Measurements from ENCODE around the gene SNX32.

The SNX32 gene

DNA sequence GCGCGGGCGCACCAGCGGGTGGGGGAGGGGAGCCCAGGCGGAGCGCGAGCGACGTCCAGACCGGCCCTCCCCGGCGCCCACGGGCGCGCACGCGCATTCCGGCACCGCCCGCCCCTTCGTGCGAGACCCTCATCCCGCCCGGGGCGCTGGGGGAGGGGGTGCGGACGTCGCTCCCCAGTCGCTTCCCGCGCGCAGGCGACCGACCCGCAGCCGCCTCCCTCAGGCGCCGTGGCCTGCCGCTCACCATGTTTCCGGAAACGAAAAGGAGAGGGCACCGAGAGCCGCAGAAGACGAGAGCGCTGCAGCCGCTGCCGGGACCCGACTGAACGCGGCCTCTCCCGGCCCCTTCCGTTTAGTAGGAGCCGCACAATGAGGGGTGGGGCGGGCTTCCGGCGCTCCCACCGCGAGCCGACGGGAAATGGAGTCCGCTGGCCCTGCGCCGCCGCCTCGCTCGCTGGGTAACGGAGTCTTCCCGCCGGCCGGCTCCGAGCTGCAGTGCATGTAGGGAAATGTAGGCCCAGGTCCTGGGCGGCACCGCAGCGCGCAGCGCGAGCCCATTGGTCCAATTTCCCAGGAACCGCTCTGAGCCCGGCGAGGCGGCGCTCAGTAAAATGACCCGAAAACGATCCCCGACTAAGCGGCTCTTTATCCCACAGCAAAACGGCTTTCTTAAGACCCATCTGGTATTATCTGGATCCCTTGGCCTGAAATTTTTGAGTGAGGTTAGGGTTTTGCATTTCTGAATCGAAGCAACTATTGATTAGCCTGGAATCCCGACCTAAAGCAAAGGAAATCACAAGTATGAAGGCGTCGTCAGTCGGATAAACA, 24.3 kb downstream of the SNX32 start, which contains the start of gene CFL1:
CFL1 (minus strand) TSS at position 328 of the 828 bp plus-strand sequence; CDS start at position 247, 81 bp downstream.
- DNase-seq = peak; percentile 95

DNA sequence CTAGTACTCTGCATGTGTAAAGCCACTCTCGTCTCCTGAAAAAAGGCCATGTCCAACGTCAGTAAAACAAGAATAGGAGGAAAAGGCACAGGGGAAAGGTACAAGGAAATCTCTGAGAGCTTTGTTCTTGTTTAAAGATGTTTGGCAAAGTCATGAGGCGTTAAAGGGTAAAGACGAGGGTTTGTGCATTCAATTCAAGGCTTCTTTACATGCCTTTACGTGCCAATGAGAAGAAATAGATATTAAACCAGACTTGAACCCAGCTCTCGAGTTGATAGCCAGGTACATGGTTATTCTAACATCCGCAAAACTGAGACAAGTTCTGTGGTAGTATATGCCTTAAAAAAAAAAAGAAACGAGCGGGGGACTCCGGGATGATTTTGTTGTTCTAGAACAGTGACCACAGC, 24.9 kb downstream of the SNX32 start:
- DNase-seq = no peak

DNA sequence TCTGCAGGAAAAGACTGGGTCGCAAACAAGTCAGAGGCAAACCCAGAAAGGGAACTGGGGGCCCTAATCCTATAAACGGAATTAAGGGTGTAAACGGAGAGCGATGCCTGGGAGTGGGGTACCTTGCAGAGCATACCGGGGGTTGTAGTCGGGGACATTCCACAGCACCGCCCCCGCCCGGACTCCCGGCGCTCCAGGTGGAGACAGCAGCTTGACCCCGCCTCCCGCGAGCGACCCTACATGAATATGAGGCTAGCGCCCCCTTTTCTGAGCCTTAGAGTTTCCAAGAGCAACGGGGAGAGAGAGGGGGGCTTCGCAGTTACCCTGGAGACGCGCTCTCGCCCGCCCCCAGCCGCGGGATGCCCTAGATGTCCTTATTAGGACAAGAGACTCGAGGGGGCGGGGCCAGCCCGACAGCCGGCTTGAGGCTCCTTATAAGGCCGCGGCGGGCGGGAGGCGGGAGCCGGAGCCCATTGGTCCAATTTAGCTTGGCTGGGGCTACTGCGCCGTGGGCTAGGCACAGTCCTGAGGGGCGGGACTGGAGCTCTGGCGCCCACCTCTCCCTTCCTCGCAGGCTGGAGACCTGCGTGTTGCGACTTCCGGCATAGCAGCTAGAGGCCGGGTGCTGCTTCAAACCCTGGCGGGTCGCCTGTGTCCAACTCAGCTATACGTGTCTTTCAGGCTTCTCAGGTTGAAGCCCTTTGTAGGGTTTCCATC, 25.5 kb downstream of the SNX32 start:
- peak; percentile 89 for DNase-seq

DNA sequence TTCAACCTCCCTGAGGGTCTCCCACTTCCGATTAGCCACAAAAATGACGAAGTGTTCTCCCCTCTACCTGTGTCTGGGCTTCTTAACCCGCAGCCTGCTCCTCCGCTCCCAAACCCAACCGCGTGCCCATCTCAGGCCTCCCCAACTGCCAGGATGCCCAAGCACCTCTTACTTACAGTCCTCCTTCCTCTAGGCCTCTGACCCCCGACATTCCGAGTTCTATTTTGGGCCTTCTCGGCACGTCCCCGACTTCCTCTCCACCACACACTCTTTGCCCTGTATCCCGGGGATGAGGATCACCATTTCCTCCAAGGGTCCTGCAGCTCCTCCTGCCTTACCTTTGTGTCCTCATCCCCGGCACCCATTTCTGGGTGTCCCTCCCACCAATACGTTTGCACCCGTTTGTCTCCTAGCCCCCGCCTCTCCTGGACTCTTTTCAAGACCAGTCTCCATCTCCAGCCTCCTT, 26.1 kb downstream of the SNX32 start:
- DNase-seq = no peak

DNA sequence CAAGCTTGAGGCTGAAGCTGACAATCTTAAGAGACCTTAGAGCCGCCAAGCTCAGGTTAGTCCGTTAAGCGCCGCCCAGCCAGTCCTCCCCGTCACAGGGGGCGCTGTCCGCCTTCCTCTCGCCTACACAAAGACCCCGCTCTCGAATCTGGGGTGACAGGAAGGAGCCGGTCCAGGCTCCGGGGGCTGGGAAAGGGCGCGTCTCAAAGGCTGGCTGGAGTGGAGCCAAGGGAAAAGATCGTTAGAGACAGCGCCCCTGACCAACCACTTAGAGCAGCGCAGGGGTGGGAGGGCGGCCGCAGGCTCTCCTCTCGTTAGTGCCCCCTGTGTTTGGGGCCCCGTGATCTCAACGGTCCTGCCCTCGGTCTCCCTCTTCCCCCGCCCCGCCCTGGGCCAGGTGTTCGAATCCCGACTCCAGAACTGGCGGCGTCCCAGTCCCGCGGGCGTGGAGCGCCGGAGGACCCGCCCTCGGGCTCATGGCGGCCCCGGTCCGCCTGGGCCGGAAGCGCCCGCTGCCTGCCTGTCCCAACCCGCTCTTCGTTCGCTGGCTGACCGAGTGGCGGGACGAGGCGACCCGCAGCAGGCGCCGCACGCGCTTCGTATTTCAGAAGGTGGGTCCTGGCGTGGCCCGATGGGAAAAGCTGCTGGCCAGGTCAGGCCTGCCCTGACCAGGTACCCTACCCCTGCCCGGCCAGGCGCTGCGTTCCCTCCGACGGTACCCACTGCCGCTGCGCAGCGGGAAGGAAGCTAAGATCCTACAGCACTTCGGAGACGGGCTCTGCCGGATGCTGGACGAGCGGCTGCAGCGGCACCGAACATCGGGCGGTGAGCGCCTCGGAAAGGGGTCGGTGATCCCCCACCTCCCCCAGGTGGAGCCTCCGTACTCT, 26.8 kb downstream of the SNX32 start, which contains the start of gene MUS81:
MUS81 (plus strand) TSS at position 156 of the 887 bp plus-strand sequence; CDS start at position 477, 321 bp downstream.
- peak; percentile 91 for DNase-seq

DNA sequence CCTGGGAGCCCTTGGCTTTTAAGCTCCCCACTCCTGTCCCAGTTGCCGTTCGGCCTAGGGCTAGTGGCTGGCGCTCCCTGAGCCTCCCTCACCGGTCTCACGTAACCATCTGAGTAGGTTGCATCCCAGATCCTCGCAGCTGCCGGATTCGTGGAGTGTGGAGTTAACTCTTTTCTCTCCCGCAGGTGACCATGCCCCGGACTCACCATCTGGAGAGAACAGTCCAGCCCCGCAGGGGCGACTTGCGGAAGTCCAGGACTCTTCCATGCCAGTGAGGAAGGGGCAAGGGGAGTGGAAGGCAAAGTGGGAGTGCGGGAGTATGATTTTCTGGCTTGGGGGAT, 27.4 kb downstream of the SNX32 start:
- no peak for DNase-seq

DNA sequence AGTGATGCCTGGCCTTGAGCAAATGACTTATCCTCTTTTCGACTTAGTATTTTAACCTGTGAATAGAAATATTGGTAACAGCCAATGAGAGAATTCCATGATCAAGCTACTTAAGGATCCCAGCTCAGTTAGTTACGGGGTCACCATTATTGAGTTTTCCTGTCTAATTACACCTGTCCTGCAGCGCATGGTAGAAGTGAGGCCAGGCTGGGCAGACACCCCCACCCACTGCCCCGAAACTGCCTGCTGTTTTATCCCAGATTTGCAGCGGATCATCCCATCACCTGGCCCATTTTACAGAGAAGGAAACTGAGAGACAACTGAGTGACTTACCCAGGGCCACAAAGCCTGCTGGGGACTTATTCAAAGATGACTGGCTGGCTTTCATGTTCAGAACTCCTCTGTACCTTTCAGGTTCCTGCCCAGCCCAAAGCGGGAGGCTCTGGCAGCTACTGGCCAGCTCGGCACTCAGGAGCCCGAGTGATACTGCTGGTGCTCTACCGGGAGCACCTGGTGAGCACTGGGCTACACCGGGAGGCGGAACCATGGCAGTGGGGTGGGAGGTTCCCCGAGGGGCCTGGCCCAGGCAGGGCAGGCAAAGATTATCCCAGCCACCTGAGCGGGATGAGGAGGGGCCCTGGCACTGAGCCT, 27.9 kb downstream of the SNX32 start:
- DNase-seq = no peak

DNA sequence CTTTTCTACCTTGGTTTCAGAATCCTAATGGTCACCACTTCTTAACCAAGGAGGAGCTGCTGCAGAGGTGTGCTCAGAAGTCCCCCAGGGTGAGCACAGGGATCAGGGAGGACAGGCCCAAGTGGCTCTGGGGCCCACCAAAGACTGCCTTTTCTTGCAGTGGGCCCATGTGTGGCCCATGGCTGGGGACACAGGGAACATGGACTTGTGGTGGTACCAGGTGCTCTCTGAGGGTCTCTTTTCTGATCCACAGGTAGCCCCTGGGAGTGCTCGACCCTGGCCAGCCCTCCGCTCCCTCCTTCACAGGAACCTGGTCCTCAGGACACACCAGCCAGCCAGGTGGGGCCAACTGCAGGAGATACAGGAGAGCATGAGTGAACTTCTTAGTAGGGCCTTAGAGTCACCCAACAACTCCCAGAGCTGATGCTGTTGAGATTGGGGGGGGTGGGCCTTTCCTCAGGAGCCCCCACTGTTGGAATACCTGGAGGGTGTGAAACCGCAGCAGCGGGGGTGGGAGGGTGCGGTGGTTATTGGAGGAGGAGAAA, 28.5 kb downstream of the SNX32 start:
- DNase-seq = no peak

DNA sequence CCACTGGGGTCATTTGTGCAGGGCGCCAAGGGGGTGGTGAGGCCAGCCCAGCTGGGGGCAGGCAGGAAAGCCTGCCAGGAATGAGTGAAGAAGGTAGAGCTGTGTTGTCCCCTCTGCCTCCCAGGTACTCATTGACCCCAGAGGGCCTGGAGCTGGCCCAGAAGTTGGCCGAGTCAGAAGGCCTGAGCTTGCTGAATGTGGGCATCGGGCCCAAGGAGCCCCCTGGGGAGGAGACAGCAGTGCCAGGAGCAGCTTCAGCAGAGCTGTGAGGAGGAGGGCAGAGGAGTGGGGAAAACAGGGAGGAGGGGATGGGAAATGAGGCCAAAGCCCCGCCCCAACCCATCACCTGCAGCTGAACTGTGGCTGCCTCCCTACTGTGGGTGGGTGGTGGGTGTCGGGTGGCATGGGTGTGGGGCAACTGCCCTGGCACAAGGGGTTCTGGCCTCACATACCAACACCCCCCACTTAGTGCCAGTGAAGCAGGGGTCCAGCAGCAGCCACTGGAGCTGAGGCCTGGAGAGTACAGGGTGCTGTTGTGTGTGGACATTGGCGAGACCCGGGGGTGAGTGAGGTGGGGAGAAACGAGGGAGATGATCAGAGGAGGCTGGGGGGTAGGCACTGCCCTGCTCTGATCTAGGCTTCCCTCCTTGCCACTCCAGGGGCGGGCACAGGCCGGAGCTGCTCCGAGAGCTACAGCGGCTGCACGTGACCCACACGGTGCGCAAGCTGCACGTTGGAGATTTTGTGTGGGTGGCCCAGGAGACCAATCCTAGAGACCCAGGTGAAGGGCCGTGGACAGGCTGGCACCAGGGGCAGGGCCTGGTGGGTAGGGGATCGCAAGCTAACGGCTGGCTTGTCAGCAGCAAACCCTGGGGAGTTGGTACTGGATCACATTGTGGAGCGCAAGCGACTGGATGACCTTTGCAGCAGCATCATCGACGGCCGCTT, 29.5 kb downstream of the SNX32 start:
- no peak for DNase-seq

DNA sequence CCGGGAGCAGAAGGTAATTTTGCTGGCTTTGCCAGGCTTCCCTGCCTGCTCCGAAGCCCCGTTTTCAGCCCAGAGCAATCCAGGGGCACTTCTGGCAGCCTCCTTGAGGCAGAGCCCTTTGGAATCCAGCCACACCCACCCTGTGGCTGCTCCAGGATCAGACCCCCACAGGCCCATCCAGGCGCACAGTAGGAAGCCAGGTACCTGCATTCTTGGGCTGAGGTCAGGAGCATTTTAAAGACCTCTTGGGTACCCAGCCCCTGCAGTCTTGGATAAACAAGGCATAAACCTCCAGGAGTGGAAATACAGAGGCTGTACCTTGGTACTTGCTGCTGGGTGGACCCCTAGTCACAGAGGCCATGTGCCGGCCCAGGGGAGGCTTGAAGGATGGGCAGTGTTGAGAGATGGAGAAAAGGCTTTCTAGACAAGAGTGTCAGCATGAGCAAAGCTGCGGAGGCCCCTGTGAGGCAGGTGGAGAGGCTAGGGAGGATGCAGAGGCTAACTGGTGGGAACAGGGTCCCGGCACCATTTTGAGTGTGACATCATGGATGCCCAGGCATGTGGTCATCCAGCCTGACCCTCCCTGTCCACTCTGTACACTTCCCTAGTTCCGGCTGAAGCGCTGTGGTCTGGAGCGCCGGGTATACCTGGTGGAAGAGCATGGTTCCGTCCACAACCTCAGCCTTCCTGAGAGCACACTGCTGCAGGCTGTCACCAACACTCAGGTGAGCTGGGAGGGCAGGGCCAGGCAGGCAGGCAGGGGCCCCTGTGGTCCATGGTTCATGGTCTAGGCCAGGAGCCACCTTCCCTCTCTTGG, 30.3 kb downstream of the SNX32 start:
- DNase-seq = no peak

DNA sequence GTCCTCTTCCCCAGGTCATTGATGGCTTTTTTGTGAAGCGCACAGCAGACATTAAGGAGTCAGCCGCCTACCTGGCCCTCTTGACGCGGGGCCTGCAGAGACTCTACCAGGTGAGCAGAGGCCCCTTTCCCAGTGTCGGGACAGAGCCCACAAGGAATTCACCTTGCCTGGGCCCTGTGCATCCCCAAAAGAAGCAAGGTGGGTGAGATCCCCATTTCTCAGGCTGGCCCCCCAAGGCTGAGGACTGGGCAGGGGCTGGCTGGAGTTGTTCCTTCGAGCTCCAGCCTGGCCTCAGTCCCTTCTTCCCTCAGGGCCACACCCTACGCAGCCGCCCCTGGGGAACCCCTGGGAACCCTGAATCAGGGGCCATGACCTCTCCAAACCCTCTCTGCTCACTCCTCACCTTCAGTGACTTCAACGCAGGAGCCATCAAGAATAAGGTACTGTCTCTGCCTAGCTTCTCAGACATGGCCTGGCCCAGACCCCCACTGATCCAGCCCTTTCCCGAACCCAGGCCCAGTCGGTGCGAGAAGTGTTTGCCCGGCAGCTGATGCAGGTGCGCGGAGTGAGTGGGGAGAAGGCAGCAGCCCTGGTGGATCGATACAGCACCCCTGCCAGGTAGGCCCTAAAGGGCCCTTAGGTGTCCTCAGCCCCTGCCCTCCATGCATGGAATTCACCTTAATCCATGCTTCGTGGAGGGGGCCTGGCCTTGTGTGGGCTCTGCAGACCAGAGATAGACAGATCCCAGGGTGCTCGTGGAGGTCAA, 31.1 kb downstream of the SNX32 start:
- DNase-seq = no peak

DNA sequence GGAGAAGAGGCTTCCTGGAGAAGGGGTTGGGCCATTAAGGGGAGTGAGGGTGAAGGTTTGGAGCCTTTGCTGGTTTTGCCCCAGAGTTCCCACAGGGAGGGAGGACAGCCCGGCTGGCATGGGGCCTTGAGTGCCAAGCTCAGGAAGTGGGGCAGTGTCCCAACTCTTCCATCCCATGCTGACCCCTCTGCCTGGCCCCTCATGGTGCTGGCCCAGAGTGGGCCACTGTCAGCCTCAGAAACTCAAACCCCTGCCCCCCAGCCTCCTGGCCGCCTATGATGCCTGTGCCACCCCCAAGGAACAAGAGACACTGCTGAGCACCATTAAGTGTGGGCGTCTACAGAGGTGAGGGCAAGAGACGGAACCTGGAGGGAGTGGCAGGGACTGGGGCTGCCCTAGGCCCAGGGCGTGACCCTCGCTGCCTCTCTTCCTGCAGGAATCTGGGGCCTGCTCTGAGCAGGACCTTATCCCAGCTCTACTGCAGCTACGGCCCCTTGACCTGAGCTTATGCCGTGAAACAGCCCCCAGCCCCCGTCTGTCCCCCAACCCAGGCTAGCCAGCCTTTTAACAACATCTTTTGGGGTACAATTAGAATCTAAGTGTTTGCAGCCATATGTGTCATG, 31.9 kb downstream of the SNX32 start:
- no peak for DNase-seq

DNA sequence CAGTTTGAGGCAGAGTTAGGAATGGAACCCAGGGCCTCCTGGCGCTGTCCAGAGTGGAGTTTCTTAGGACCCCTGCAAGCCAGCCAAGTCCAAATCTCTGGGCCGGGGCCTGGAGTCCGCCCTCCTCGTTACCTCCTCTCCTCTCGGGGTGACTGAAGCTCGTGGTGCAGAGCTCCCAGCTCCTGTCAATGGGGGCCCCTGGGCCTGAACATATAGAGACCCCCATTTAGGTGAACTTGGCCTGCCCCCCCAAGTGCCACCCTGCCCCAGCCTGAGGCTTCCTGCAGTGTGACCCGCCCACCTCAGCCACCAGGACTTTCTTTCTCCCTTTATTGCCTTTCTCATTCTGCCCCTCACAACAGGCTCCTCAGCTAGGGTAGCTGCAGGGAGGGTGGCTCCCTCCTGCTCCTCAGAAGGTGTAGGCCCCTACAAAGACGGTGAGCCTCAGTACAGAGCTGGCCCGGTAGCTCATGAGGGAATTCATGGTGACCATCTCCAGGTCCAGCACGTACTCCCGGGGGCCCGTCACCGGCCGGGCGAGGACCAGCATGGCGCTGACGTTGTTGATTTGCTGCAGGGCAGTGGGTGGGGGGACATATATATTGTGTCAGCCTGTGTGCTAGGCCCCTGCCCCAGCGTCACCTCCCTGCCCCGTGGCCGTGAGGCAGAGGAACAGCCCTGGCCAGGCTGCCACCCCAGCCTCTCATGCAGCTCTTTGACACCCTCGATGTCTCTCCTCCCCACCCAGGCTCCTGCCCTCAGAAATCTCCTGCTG, 32.9 kb downstream of the SNX32 start:
- DNase-seq = no peak

DNA sequence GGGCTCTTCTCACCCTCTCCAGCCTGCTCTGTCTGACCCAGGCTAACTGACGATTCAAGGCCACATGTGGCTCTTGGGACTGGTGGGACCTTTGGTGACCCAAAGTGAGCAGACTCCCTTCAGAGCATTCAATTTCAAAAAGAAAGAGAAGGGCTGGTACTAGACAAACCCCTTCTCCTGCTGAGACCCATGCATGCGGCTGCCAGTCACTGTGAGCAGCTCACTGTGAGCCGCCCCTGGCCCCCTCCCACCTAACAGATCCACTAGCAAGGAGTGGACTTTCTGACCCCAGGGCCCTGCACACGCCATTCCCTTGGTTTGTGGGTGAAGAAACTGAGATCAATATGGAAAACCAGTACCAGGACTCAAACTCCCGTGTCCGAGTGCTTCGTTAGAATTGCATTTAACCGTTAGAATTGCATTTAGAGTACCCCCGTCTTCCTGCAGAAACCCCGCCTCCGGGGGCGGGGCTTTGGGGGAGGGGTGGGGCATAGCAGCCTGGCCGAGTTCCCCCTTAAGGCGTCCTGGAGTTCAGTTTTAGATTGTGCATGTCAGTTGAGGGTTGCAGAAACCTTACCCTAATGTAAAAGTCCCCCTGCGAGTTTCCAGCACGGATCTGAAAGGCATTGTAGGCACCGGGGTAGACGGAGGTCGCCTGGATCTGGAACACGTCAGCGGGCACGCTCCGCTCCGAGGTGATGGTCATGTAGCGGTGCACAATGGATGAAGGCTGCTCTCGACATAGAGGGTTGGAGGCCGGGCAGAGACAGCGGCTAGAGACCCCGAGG, 33.7 kb downstream of the SNX32 start:
- DNase-seq = no peak

DNA sequence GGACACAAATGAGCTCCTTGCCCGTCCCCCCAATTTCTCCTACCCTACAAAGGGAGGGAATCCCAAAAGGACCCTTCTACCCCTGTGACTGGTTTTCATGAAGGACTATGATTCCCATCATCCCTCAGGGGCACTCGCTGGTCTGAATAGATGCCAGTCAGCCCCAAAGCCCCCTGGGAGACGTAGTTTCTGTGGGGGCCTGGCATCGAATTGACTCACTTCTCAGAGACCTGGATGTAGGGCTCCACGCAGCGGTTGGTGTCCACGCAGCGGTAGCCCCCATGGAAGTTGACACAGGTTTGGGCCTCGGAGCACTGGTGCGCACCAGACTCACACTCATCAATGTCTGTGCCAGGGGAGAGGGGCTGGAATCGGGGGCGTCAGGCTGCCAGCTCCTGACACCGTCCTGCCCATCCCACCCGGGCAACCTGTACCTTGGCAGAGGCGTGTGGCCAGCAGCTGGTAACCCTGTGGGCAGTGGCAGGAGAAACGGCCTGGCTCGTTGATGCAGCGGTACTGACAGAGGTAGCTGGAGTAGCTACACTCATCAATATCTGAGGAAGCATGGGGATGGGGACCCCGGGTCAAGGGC, 34.4 kb downstream of the SNX32 start:
- DNase-seq = no peak

DNA sequence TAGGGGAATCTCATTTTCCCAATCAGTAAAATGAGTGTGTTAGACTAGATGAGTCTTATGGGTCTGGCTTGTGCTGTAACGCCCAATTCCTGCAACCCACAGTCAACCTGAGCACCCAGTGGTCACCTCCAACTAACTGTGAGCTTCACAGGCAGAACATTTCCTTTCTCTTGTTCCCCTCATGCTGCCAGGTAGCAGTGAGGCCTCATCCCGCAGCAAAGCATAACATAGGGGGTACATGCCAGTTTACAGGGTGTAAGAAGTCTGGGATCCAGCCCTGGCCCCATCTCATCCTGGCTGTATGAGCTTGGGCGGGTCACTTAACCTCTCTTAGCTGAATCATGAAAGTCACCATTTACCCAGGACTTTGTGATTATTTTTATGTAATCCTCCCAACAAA, 35.1 kb downstream of the SNX32 start:
- no peak for DNase-seq
